NCI-H2171 treated with DMSO at 0.1 percent for 48 hours (cell line): ENCODE results near the gene EIF4E1B.

Experiments used
- DNase-seq: peaks from one replicate; lab custom pipeline; 2025; lab: John Stamatoyannopoulos, UW

Gene EIF4E1B

GRCh38 chr5:176647030-176647842 is 16.8 kb downstream of the EIF4E1B start, which contains the start of gene TSPAN17:
TSPAN17 (plus strand) TSS chr5:176647484; CDS start chr5:176647616, 132 bp downstream.
- peak; percentile 91 for DNase-seq

GRCh38 chr5:176647843-176648473 is 17.5 kb downstream of the EIF4E1B start:
- DNase-seq, result peak; percentile 47

DNA sequence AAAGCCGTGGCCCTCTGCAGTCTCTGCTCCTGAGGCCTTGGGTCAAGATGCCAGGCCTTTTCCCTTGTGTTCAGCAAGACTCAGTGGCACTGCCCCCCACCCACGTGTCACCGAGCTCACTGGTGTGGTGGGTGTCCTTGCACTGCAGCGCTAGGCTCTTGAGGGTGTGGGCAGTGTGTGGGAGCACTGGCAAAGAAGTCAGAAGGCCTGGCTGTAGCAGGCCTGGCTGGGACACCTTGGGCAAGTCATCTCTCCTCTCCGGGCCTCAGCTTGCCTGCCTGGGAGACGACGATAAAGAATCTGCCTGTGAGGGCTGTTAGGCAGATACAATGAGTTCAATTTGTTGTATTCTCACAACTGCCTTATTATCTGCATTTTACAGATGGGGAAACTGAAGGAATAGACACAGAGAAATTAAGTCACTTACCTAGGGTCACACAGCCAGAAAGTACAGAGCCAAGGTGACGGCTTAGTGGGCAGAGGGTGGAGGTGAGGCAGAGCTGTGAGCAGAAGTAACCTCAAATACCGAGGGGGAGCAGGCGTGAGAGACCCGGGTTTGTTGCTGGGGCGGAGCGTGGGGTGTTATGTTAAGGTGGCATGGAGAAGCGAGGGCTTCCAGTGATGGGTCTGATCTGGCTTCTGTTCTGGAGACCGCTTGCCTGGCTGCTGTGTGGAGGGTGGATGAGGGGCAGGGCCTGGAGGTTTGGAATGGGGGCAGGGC is 18.2 kb downstream of the EIF4E1B start:
- no peak for DNase-seq

DNA sequence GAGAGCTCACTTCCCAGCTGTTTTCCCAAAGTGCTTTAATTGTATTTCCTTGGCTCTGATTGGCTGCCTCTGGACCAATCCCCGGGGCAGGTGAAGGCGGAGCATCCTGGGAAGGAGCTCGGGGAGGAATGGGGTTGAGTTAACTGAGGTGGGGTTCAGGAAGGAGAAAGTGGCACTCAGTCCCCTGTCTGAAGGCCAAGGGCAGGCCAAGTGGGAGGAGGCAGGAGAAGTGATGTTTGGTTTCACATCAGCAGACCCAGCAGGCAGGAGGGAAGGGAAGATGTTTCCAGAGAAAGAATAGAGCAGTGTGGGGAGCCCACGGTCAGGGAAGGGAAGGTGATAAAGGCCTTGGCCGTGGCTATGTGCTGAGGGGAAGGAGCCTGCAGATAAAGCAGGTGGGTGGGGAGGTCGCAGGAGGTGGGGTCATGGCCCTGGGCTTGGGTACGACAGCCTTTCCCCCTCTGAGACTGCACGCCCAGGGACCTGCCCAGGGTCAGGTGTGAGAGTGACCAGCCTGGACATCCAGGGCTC is 19.9 kb downstream of the EIF4E1B start:
- DNase-seq, result peak; percentile 7

- no peak for DNase-seq
Observed at GRCh38 chr5:176651472-176651980, 21.1 kb downstream of the EIF4E1B start.

- DNase-seq, result peak; percentile 65
Observed at GRCh38 chr5:176652136-176652535, 21.7 kb downstream of the EIF4E1B start.

DNA sequence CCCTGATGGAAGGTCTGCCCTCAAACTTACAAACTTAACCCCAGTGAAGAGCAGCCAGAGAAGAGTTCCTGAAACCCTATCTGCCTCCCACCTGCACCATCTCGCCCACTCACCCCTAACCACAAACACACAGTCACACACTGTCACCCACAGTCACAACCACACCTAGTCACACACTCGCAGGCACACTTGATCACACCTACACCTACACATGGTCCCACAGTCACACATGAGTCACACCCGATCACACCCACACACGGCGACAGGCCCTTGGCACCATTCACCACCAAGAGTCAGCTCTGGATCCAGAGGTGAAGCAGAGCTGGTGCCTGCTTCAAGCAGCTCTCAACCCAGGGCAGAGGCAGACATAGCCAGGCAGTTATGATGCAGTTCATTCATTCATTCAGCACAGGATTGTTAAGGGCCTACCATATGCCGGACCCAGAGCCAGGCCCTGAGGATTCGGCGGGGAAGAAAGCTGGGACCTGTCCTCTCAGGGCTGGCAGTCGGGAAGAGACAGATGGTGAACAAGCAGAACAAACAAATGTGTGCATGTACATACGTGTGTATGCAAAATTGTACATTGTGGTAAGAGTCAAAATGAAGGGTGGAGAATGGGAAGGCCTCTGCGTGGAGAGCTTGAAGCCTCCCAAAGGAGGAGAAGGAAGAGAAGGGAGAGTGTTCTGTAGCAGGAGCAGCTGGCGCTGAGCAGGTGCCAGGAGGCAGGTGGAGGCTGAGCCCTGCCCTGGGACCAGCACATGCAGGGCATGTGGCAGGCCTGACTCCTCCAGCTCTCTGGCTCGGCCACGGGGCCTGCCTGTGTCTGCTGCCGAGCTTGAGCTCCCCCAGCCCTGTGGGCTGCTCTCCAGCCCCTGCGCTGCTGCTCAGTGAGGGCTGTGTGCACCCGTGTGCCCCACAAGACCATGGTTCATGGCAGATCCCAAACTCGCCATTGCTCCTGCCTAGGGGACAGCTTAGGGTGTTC is 23.2 kb downstream of the EIF4E1B start:
- DNase-seq, result peak; percentile 89

DNA sequence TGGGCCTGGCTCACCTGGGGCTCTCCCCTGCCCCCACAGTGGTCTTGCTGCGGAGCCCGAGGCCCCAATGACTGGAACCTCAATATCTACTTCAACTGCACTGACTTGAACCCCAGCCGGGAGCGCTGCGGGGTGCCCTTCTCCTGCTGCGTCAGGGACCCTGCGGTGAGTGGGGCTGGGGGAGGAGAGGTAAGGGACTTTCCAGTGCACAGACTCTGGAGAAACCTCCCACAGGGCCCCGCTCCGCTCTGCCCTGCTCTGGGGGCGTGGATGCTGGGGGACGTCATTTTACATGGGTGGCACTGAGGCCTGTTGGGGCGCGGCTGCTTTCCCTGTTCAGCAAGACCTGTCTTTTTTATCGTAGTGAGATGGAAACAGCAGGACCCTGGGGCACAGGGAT is 24.4 kb downstream of the EIF4E1B start:
- DNase-seq, result no peak

DNA sequence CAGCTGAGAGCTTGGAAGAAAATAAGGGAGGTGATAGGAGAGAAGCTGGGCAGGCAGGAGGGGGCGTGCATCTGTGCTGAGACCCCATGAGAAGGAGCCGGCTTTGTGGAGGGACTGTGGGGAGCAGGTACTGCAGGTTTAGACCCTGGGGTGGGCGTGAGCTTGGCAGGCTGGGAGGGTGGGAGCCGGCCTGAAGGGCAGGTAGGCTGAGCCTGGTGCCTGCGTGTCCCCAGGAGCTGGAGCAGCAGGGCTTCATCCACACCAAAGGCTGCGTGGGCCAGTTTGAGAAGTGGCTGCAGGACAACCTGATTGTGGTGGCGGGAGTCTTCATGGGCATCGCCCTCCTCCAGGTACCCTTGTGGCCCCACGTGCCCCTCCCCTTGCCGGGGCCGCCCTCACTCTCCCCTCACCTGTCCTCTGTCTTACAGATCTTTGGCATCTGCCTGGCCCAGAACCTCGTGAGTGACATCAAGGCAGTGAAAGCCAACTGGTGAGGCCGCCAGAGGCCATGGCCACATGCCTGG is 26.1 kb downstream of the EIF4E1B start:
- no peak for DNase-seq

DNA sequence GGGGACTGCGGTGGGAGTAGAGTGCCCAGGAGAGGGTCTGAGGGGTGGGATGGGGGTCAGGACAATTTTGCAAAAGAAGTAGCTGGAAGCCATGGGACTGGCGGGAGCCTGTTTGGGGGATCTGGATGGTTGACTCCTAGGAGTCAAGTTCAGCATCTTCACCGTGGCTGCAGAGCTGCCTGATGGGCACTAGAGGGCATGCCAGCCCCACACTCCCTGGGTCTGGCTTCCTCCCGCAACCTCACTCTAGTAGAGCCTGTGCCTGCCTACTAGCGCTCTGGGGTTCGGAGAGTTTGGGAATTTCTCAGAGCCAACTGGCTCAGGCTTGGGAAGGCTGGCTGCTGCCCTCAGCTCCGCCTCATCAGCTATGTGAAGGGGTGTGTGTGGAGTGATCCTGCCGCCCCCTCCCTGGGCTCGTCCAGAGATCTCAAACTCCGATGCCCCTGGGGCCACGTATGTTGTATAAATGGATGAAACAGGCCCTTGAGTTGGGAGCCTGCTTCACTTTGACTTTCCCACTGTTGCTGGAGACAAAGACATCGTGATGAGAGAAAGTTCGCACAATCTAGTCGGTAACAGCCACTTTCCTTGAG is 27.6 kb downstream of the EIF4E1B start:
- DNase-seq, result peak; percentile 56

- DNase-seq, result no peak
Observed at GRCh38 chr5:176658817-176659511, 28.5 kb downstream of the EIF4E1B start.

- no peak for DNase-seq
Observed at GRCh38 chr5:176659512-176659839, 29.0 kb downstream of the EIF4E1B start.

GRCh38 chr5:176659860-176660461 is 29.5 kb downstream of the EIF4E1B start:
- DNase-seq, result no peak

GRCh38 chr5:176660530-176660859 is 30.0 kb downstream of the EIF4E1B start:
- no peak for DNase-seq

- peak; percentile 46 for DNase-seq
Observed at GRCh38 chr5:176660860-176661641, 30.6 kb downstream of the EIF4E1B start.

- no peak for DNase-seq
Observed at GRCh38 chr5:176661676-176662075, 31.2 kb downstream of the EIF4E1B start.

- DNase-seq, result no peak
Observed at GRCh38 chr5:176662371-176663333, 32.2 kb downstream of the EIF4E1B start.

DNA sequence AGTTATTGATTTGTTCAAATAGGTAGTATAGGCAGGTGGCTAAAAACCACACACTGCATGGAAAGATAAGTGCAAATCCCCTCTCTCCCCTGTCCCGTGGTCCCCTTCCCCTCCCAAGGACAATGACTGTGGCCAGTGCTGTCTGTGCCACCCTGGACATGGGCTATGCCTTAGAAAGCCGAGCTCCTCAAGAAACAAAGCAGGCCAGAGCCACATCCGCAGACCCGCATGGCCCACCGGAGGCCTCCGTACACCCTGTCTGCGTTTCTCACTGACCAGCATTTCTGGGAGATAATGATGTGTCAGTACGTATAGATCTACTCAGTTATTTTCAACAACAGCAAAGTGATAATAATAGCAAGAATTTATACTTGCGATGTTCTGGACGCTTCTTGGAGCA is 33.1 kb downstream of the EIF4E1B start:
- no peak for DNase-seq
